ENCODE data around the gene CFAP61. TPM values are rescaled to one million over a fixed set of nuclear protein-coding genes. Genes with fewer than 3 reads are reported as not detected.

CFAP61 gene
- total and polyA plus RNA-seq, 9 of the 15 experiments (the other 6 are each of a cell fraction or from before 2014, with no cell fraction given), result 0.11 TPM; not detected in 8

DNA sequence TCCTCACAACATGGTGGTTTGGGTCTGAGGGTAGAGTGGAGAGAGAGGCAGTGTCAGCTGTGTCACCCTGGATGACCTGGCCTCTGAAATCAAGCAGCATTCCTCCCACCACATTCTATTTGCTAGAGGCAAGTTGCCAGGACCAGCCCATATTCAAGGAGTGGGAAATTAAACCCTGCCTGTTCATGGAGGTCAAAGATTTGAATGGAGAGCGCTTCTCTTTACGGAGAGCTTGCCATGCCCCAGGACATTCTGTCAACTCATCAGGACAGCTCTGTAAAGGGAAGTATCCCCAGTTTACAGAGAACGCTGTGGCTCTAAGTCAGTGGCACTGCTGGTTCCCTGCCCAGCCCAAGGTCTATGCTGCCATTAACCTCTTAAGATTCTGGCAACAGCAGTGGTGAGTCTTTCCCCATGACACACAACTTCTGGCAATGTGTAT, 225.6 kb downstream of the CFAP61 start:
- in situ Hi-C loops (cut with MboI) (no loop called here), intact Hi-C loops (cut with micrococcal nuclease) (no loop called here)
- H3K9me1 ChIP-seq (ENCODE audit: control insufficient read depth, insufficient read depth, low read length), result no peaks in the 10 kb centered on the region
- no peaks in the 10 kb centered on the region for H4K20me1 ChIP-seq (replicated peaks; ENCODE audit: control insufficient read depth, insufficient read depth, low read length)
- FAIRE-seq, result no peak
- no peaks in the 10 kb centered on the region for H3K36me3 ChIP-seq (ENCODE audit: control insufficient read depth, insufficient read depth, low read length)
- ATAC-seq, result no peak
- POLR2A ChIA-PET, result no interaction called here
- H3K4me2 ChIP-seq (ENCODE audit: insufficient read depth, low read length), result no peak overlapping the region
- H3K27ac ChIP-seq (ENCODE audit: extremely low read depth, low read depth, low read length), result no peak overlapping the region
- 5% methylated on average over 2 of the region's 3 CpGs for whole genome bisulfite sequencing (ENCODE audit: insufficient coverage, low coverage, missing lambda C conversion rate)
- no peaks in the 10 kb centered on the region for H3K9me3 ChIP-seq (replicated peaks; ENCODE audit: control insufficient read depth, insufficient read depth, low read depth, low read length)
- DNase-seq (ENCODE audit: extremely low read depth in 1 of 4, low spot score in 3 of 4), result no peak
- no peak for TF ChIP-seq TOE1 (IDR thresholded peaks at IDR 0.05; ENCODE audit: borderline replicate concordance)
- no peak for TF ChIP-seq TOE1 (CRISPR knock-in tag; IDR thresholded peaks at IDR 0.05; ENCODE audit: borderline replicate concordance, low read depth)
- TF ChIP-seq SMC3 (conservative IDR thresholded peaks at IDR 0.05; ENCODE audit: insufficient read depth, low read depth, low read length), result no peak
- TF ChIP-seq ZNF586 (CRISPR knock-in tag; conservative IDR thresholded peaks at IDR 0.05), result no peak
- no peak for TF ChIP-seq TEAD4 (IDR thresholded peaks at IDR 0.05; ENCODE audit: low read length)
- TF ChIP-seq TEAD4 (CRISPR knock-in tag; IDR thresholded peaks at IDR 0.05; ENCODE audit: borderline replicate concordance), result no peak
- no peak for TF ChIP-seq SP1 (CRISPR knock-in tag; IDR thresholded peaks at IDR 0.05)
- H3K4me1 ChIP-seq (replicated peaks in 1 of 2; ENCODE audit: control insufficient read depth in 2 of 2, insufficient read depth in 2 of 2, low read length in 2 of 2), result no peaks in the 10 kb centered on the region
- peaks cover 0 to 5% of the 10 kb centered on the region in 2 experiments; a peak in 1 of 5 replicates for H3K27me3 ChIP-seq (ENCODE audit: control insufficient read depth in 2 of 2, insufficient read depth in 2 of 2, low read length in 2 of 2)
- no TSS peak for BruUV-seq (replicated peaks)
- H3K79me2 ChIP-seq (ENCODE audit: control insufficient read depth, insufficient read depth, low read length), result no peaks in the 10 kb centered on the region
- no peak overlapping the region for H2AFZ ChIP-seq (ENCODE audit: low read depth, low read length)
- CTCF ChIA-PET (ENCODE audit: low intra/inter-chr PET ratio), result no interaction called here
- no peak overlapping the region for H3K9ac ChIP-seq (ENCODE audit: insufficient read depth in 1 of 2, low read depth in 2 of 2, low read length in 2 of 2)
- no peak overlapping the region for H3K4me3 ChIP-seq

- in situ Hi-C loops (cut with MboI), result no loop called here
- Histone ChIP-seq H3K9ac (ENCODE audit: insufficient read depth in 1 of 2, low read depth in 2 of 2, low read length in 2 of 2) (no peak overlapping the region), H3K4me2 (ENCODE audit: insufficient read depth, low read length) (no peak overlapping the region), H3K9me3 (replicated peaks; ENCODE audit: control insufficient read depth, insufficient read depth, low read depth, low read length) (no peaks in the 10 kb centered on the region), H3K27ac (ENCODE audit: extremely low read depth, low read depth, low read length) (no peak overlapping the region), H3K4me3 (no peak overlapping the region), H3K4me1 (replicated peaks in 1 of 2; ENCODE audit: control insufficient read depth in 2 of 2, insufficient read depth in 2 of 2, low read length in 2 of 2) (no peaks in the 10 kb centered on the region; a peak in 1 of 5 replicates), H4K20me1 (replicated peaks; ENCODE audit: control insufficient read depth, insufficient read depth, low read length) (no peaks in the 10 kb centered on the region), H3K27me3 (ENCODE audit: control insufficient read depth in 2 of 2, insufficient read depth in 2 of 2, low read length in 2 of 2) (no peaks in the 10 kb centered on the region), H3K9me1 (ENCODE audit: control insufficient read depth, insufficient read depth, low read length) (no peaks in the 10 kb centered on the region), H3K36me3 (ENCODE audit: control insufficient read depth, insufficient read depth, low read length) (no peaks in the 10 kb centered on the region), H3K79me2 (ENCODE audit: control insufficient read depth, insufficient read depth, low read length) (no peaks in the 10 kb centered on the region), H2AFZ (ENCODE audit: low read depth, low read length) (no peak overlapping the region)
- intact Hi-C loops (cut with micrococcal nuclease), result no loop called here
- CTCF ChIA-PET (ENCODE audit: low intra/inter-chr PET ratio), result no interaction called here
- 0% methylated on average over 2 of the region's 2 CpGs for WGBS (ENCODE audit: insufficient coverage, low coverage, missing lambda C conversion rate)
- POLR2A ChIA-PET, result no interaction called here
- no peak for FAIRE-seq
- BruUV-seq (replicated peaks), result no TSS peak
- DNase-seq (ENCODE audit: extremely low read depth in 1 of 4, low spot score in 3 of 4), result no peak
- no peak for ATAC-seq
- TF ChIP-seq YY1 (IDR thresholded peaks at IDR 0.05; ENCODE audit: borderline replicate concordance in 1 of 3, control insufficient read depth in 1 of 3, extremely low read depth in 1 of 3, insufficient read depth in 3 of 3, insufficient read length in 1 of 3, insufficient replicate concordance in 2 of 3, low read depth in 1 of 3, low read length in 2 of 3), result no peak
- TF ChIP-seq NEUROD1 (IDR thresholded peaks at IDR 0.05; ENCODE audit: borderline replicate concordance, low read depth, low read length, partially characterized antibody), result no peak
- no peak for TF ChIP-seq NCOR1 (IDR thresholded peaks at IDR 0.05)
- no peak for TF ChIP-seq ZNF24 (IDR thresholded peaks at IDR 0.05)
- no peak for TF ChIP-seq BRCA1 (IDR thresholded peaks at IDR 0.05)
- TF ChIP-seq BRCA1 (CRISPR knock-in tag; IDR thresholded peaks at IDR 0.05), result no peak
- no peak for TF ChIP-seq PPARD (CRISPR knock-in tag; IDR thresholded peaks at IDR 0.05)
- TF ChIP-seq, protein P1, sequence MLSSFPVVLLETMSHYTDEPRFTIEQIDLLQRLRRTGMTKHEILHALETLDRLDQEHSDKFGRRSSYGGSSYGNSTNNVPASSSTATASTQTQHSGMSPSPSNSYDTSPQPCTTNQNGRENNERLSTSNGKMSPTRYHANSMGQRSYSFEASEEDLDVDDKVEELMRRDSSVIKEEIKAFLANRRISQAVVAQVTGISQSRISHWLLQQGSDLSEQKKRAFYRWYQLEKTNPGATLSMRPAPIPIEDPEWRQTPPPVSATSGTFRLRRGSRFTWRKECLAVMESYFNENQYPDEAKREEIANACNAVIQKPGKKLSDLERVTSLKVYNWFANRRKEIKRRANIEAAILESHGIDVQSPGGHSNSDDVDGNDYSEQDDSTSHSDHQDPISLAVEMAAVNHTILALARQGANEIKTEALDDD (IDR thresholded peaks at IDR 0.05), result no peak
- TF ChIP-seq KDM5B (IDR thresholded peaks at IDR 0.05; ENCODE audit: insufficient replicate concordance, low read depth, low read length), result no peak
- no peak for TF ChIP-seq KLF1 (tag; IDR thresholded peaks at IDR 0.05)
These were observed 233.7 kb downstream of the CFAP61 start for GRCh38 chr20:20286061-20286460.
